WTC11 (cell line): ENCODE data around the gene PCDHB16. TPM values are rescaled to one million over a fixed set of nuclear protein-coding genes. Genes with fewer than 3 reads are reported as not detected.
A peak's percentile ranks its signal among the peaks of the same experiment; 100 is the strongest.
"Not testable (repeated sequence)": the region's sequence is repeated elsewhere in the genome, so short reads cannot be mapped to it uniquely, and the experiment has no call there.

Source experiments
- ATAC-seq: fragments of 200-7000 bp; cut with Tn5 transposase; 2 replicates; pipeline ENCODE4 v1.10.0; 2021; ENCODE audit warnings: mild to moderate bottlenecking, moderate library complexity
- CTCF ChIA-PET: fragments of 300-600 bp; sonication (Branson Sonifier 250); formaldehyde crosslinking; loops from one replicate; lab custom pipeline; 2021; ENCODE audit warnings: antibody characterized with exemption; lab: Charles Lee
- POLR2A ChIA-PET: fragments of 350-600 bp; sonication (Branson Sonifier 250); formaldehyde crosslinking; loops from one replicate; lab custom pipeline; 2021; ENCODE audit warnings: antibody characterized with exemption; lab: Charles Lee
- DNase-seq: peaks from one replicate; pipeline ENCODE4 v3.0.0; 2021; ENCODE audit warnings: low spot score
- H3K27ac Mint-ChIP-seq: 2 replicates; pipeline ENCODE4 v1.8.0; 2021; ENCODE audit warnings: mixed read lengths
- H3K27me3 Mint-ChIP-seq: 2 replicates; pipeline ENCODE4 v1.8.0; 2021; ENCODE audit warnings: low read depth, mild to moderate bottlenecking, moderate library complexity, mixed read lengths
- H3K36me3 Mint-ChIP-seq: 2 replicates; pipeline ENCODE4 v1.8.0; 2021; ENCODE audit warnings: mixed read lengths
- H3K4me1 Mint-ChIP-seq: 2 replicates; pipeline ENCODE4 v1.8.0; 2022; ENCODE audit warnings: mixed read lengths
- H3K4me3 Mint-ChIP-seq: 2 replicates; pipeline ENCODE4 v1.8.0; 2021; ENCODE audit warnings: mild to moderate bottlenecking, moderate library complexity, mixed read lengths
- H3K9me3 Mint-ChIP-seq: 2 replicates; pipeline ENCODE4 v1.8.0; 2021; ENCODE audit warnings: mixed read lengths
- ZNF121 ChIP-seq: sonication (generic); formaldehyde crosslinking; IDR thresholded peaks from 2 replicates; pipeline ENCODE4 v1.8.0; 2023; ENCODE audit warnings: missing genetic modification reagents
- ZNF423 ChIP-seq: fragments of 250-450 bp; sonication (Bioruptor Pico); IDR thresholded peaks from 2 replicates; pipeline ENCODE4 v2.1.2; 2022; ENCODE audit warnings: mild to moderate bottlenecking, moderate library complexity
- total RNA-seq: library from RNA; stranded (reverse); gene quantifications from 3 replicates; pipeline ENCODE4 v1.2.3, GENCODE V29; 2021
- TF ChIP-seq, protein P1 (sequence below): fragments of 200-600 bp; IDR thresholded peaks from 2 replicates; pipeline ENCODE4 v1.8.0; 2022; ENCODE audit warnings: antibody characterized with exemption

The PCDHB16 gene
- total RNA-seq, 1 experiment from 2014 or later, result 3.7 TPM

GRCh38 chr5:141155540-141156374 lies 26.4 kb upstream of the PCDHB16 start:
- Mint-ChIP-seq H3K36me3 (peaks cover 17% of the 10 kb centered on the region), H3K4me1 (0 out of 2 replicates have a peak, but pooled peaks cover 5% of the 10 kb centered on the region), H3K27me3 (no peaks in the 10 kb centered on the region), H3K4me3 (peak overlapping the region; percentile 49), H3K9me3 (peaks cover 23% of the 10 kb centered on the region), H3K27ac (no peak overlapping the region)
- ATAC-seq (peak; percentile 84), DNase-seq (peak; percentile 61)
- CTCF ChIA-PET, result interaction anchor here (0.6 to 3.1 kb wide), 53 partner anchors 9 to 562 kb away, joined by 3 to 45 read pairs (median 5); partner anchors contain the start of genes PCDHA8, PCDHAC1, PCDHB1 and PCDHB10
- TF ChIP-seq, protein P1, sequence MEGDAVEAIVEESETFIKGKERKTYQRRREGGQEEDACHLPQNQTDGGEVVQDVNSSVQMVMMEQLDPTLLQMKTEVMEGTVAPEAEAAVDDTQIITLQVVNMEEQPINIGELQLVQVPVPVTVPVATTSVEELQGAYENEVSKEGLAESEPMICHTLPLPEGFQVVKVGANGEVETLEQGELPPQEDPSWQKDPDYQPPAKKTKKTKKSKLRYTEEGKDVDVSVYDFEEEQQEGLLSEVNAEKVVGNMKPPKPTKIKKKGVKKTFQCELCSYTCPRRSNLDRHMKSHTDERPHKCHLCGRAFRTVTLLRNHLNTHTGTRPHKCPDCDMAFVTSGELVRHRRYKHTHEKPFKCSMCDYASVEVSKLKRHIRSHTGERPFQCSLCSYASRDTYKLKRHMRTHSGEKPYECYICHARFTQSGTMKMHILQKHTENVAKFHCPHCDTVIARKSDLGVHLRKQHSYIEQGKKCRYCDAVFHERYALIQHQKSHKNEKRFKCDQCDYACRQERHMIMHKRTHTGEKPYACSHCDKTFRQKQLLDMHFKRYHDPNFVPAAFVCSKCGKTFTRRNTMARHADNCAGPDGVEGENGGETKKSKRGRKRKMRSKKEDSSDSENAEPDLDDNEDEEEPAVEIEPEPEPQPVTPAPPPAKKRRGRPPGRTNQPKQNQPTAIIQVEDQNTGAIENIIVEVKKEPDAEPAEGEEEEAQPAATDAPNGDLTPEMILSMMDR, result peak; percentile 55
- no peak for TF ChIP-seq ZNF423 (CRISPR knock-in tag)
- POLR2A ChIA-PET, result interaction anchor here (1.0 kb wide), 1 partner anchor 90 kb away, joined by 3 read pairs; the partner anchor contains the start of gene PCDHB15

GRCh38 chr5:141157356-141157755 lies 24.8 kb upstream of the PCDHB16 start:
- DNase-seq, H3K36me3 Mint-ChIP-seq, H3K27me3 Mint-ChIP-seq, CTCF ChIA-PET, ATAC-seq, H3K4me3 Mint-ChIP-seq, POLR2A ChIA-PET, H3K4me1 Mint-ChIP-seq, H3K27ac Mint-ChIP-seq: not testable (repeated sequence)
- H3K9me3 Mint-ChIP-seq, result peaks cover 15% of the 10 kb centered on the region

DNA sequence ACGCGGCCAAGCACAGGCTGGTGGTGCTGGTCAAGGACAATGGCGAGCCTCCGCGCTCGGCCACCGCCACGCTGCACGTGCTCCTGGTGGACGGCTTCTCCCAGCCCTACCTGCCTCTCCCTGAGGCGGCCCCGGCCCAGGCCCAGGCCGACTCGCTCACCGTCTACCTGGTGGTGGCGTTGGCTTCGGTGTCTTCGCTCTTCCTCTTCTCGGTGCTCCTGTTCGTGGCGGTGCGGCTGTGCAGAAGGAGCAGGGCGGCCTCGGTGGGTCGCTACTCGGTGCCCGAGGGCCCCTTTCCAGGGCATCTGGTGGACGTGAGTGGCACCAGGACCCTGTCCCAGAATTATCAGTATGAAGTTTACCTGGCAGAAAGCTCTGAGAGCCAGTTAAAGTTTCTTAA lies 24.3 kb upstream of the PCDHB16 start:
- DNase-seq, ATAC-seq, POLR2A ChIA-PET, H3K4me1 Mint-ChIP-seq, H3K27me3 Mint-ChIP-seq, H3K27ac Mint-ChIP-seq, H3K36me3 Mint-ChIP-seq, H3K4me3 Mint-ChIP-seq: not testable (repeated sequence)
- CTCF ChIA-PET, result interaction anchor here (1.3 kb wide), 1 partner anchor 23 kb away, joined by 7 read pairs; the partner anchor contains the start of gene PCDHB5
- peaks cover 17% of the 10 kb centered on the region for H3K9me3 Mint-ChIP-seq

DNA sequence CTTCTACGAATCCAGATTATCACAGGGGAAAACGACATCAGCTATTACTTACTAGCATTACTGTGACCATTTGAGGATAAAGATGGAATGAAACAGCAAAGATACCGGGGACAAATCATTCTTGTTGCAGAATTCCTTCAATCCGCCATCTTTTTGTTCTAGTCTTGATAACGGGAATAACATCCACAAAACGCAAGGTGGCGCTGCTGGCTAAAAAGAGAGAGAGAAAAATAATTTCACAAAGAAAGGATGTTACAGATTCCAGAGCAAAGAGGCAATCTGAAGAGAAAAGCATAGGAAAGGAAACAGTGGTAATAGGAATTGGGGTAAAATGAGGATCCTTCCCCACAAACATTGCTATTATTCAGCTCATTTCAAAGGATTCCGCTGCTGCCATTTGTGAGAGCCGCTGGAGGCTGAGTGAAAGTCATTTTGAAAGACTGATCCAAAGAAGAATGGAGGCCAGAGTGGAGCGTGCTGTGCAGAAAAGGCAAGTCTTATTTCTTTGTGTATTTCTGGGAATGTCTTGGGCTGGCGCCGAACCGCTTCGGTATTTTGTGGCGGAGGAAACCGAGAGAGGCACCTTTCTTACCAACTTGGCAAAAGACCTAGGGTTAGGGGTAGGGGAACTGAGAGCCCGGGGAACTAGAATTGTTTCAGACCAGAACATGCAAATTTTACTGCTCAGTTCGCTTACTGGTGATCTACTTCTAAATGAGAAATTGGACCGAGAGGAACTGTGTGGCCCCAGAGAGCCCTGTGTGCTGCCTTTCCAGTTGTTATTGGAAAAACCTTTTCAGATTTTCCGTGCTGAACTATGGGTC lies 9.6 kb upstream of the PCDHB16 start, which contains the start of gene PCDHB7:
PCDHB7 (plus strand) TSS at position 264 of the 824 bp plus-strand sequence; CDS start at position 456, 192 bp downstream.
- Mint-ChIP-seq H3K4me1 (no peaks in the 10 kb centered on the region), H3K27ac (no peak within 1 kb of the TSS), H3K4me3 (no peak within 1 kb of the TSS), H3K27me3 (peaks cover 3% of the 10 kb centered on the region; the same call in 1 of the 2 replicates), H3K9me3 (peaks cover 17% of the 10 kb centered on the region), H3K36me3 (peaks cover 14% of the 10 kb centered on the region; the same call in 1 of the 2 replicates)
- DNase-seq (peak; percentile 57), ATAC-seq (no peak)
- ChIA-PET CTCF (interaction anchor here (0.9 to 3.0 kb wide), 2 partner anchors 10 to 17 kb away, joined by 5 to 22 read pairs; partner anchors contain the start of gene PCDHB16), POLR2A (no interaction called here)
- TF ChIP-seq, protein P1, result peak; percentile 66
- TF ChIP-seq ZNF121 (CRISPR knock-in tag), result no peak

DNA sequence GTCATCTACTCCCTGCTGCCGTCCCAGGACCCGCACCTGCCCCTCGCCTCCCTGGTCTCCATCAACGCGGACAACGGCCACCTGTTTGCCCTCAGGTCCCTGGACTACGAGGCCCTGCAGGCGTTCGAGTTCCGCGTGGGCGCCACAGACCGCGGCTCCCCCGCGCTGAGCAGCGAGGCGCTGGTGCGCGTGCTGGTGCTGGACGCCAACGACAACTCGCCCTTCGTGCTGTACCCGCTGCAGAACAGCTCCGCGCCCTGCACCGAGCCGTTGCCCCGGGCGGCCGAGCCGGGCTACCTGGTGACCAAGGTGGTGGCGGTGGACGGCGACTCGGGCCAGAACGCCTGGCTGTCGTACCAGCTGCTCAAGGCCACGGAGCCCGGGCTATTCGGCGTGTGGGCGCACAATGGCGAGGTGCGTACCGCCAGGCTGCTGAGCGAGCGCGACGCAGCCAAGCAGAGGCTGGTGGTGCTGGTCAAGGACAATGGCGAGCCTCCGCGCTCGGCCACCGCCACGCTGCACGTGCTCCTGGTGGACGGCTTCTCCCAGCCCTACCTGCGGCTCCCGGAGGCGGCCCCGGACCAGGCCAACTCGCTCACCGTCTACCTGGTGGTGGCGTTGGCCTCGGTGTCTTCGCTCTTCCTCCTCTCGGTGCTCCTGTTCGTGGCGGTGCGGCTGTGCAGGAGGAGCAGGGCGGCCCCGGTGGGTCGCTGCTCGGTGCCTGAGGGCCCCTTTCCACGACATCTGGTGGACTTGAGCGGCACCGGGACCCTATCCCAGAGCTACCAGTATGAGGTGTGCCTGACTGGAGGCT lies 7.7 kb upstream of the PCDHB16 start:
- CTCF ChIA-PET, H3K4me1 Mint-ChIP-seq, H3K4me3 Mint-ChIP-seq, H3K27me3 Mint-ChIP-seq, H3K27ac Mint-ChIP-seq, ATAC-seq, DNase-seq: not testable (repeated sequence)
- POLR2A ChIA-PET, result interaction anchor here (0.6 kb wide), 1 partner anchor 67 kb away, joined by 3 read pairs; no protein-coding TSS in a partner anchor
- Mint-ChIP-seq H3K36me3 (peaks cover 14% of the 10 kb centered on the region; the same call in 1 of the 2 replicates), H3K9me3 (peaks cover 17% of the 10 kb centered on the region)
